Measurements from ENCODE around the gene TRPT1.

The TRPT1 gene

DNA sequence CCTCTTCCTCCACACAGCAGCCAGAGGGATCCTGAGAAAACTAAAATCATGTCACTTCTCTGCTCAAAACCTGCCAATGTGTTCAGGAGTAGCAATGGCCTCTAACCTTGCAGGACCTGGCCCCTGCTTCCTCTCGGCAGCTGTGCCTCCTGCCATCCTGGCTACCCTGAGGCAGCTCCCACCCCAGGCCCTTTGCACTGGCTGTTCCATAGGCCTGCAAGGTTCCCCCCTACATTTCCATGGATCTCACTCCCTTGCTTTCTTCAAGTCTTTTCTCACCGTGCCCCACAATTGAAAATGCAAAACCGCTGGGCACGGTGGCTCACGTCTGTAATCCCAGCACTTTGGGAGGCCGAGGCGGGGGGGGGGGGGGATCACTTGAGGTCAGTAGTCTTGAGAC is 42.1 kb downstream of the TRPT1 start:
- H3K9ac ChIP-seq (ENCODE audit: low read length in 2 of 2): peak overlapping the region in 1 of 2 donors; percentile 21
- no peaks in the 10 kb centered on the region for H3K27me3 ChIP-seq (ENCODE audit: control insufficient read depth in 1 of 2, insufficient read depth in 2 of 2, low read length in 2 of 2)
- H3K9me3 ChIP-seq (ENCODE audit: control insufficient read depth in 2 of 2, low read length in 2 of 2): no peaks in the 10 kb centered on the region
- peaks cover 41% of the 10 kb centered on the region for H3K4me1 ChIP-seq (ENCODE audit: control insufficient read depth, insufficient read depth, low read length)
- no peaks in the 10 kb centered on the region for H3K36me3 ChIP-seq (ENCODE audit: control insufficient read depth in 2 of 2, insufficient read depth in 2 of 2, low read length in 2 of 2)
- H3K4me3 ChIP-seq (ENCODE audit: low read length in 2 of 2): no peak overlapping the region
- peak overlapping the region; percentile 91 for H3K27ac ChIP-seq (ENCODE audit: low read length)

DNA sequence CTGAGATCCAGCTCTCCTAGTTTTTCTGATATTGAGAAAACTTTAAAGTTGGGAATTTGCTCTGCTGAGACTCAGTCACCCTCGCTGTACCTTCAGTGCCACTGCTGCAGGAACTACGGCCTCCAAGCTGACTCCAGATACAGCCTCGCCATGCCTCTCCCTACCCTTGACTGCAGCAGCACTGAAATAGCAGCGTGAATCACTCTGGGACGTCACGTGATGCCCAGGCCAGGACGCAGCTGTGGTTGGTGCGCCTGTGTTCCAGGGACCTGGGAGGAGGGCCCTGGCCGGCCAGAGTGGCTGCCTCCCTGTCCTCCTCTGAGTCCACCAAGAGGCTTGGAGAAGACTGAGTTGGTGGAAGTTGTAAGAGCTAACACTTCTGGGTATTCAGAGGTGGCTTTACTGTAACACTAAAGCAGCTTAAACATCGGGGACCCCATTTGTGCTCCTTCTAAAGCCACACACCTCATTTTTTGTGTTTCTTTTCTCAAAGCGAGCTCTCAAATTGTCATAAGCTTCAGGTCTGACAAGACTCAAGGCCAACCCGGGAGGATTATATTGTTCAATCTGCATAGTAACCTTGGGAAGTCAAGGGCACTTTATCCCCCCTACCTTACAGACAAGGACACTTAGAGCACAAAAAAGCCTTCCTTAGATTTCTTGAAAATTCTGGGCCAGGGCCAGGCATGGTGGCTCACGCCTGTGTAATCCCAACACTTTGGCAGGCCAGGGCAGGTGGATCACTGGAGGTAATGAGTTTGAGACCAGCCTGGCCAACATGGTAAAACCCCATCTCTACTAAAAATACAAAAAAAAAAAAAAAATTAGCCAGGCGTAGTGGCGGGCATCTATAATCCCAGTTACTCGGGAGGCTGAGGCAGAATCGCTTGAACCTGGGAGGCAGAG is 44.2 kb downstream of the TRPT1 start:
- no peaks in the 10 kb centered on the region for H3K9me3 ChIP-seq (ENCODE audit: control insufficient read depth in 2 of 2, low read length in 2 of 2)
- peaks cover 41% of the 10 kb centered on the region for H3K4me1 ChIP-seq (ENCODE audit: control insufficient read depth, insufficient read depth, low read length)
- no peaks in the 10 kb centered on the region for H3K27me3 ChIP-seq (ENCODE audit: control insufficient read depth in 1 of 2, insufficient read depth in 2 of 2, low read length in 2 of 2)
- peak overlapping the region; percentile 78 for H3K27ac ChIP-seq (ENCODE audit: low read length)
- H3K4me3 ChIP-seq (ENCODE audit: low read length in 2 of 2): peak overlapping the region; percentile 53 to 69
- no peaks in the 10 kb centered on the region for H3K36me3 ChIP-seq (ENCODE audit: control insufficient read depth in 2 of 2, insufficient read depth in 2 of 2, low read length in 2 of 2)
- H3K9ac ChIP-seq (ENCODE audit: low read length in 2 of 2): peak overlapping the region; percentile 46 to 64

DNA sequence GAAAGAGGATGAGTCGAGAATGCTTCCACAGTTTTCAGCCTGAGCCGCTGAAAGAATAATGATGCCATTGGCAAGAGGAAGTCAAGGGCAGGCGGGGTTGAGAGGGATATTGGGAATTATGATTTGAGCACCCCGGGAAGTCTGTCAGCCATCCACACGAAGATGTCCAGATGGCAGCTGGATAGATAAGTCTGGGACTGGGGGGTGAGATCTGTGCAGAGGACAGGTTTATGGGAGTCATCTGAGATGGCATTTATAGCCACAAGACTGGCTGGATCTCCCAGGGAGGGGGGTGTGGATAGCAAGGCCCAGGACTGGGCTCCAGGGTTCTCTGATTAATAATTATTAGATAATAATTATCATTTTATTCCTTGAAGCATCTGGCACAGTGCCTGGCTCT is 45.1 kb downstream of the TRPT1 start:
- Histone ChIP-seq H3K36me3 (ENCODE audit: control insufficient read depth in 2 of 2, insufficient read depth in 2 of 2, low read length in 2 of 2) (no peaks in the 10 kb centered on the region), H3K27me3 (ENCODE audit: control insufficient read depth in 1 of 2, insufficient read depth in 2 of 2, low read length in 2 of 2) (no peaks in the 10 kb centered on the region), H3K27ac (ENCODE audit: low read length) (peak overlapping the region; percentile 78), H3K9me3 (ENCODE audit: control insufficient read depth in 2 of 2, low read length in 2 of 2) (no peaks in the 10 kb centered on the region), H3K4me1 (ENCODE audit: control insufficient read depth, insufficient read depth, low read length) (peaks cover 41% of the 10 kb centered on the region), H3K9ac (ENCODE audit: low read length in 2 of 2) (peak overlapping the region; percentile 46 to 64), H3K4me3 (ENCODE audit: low read length in 2 of 2) (peak overlapping the region; percentile 1 to 69)

DNA sequence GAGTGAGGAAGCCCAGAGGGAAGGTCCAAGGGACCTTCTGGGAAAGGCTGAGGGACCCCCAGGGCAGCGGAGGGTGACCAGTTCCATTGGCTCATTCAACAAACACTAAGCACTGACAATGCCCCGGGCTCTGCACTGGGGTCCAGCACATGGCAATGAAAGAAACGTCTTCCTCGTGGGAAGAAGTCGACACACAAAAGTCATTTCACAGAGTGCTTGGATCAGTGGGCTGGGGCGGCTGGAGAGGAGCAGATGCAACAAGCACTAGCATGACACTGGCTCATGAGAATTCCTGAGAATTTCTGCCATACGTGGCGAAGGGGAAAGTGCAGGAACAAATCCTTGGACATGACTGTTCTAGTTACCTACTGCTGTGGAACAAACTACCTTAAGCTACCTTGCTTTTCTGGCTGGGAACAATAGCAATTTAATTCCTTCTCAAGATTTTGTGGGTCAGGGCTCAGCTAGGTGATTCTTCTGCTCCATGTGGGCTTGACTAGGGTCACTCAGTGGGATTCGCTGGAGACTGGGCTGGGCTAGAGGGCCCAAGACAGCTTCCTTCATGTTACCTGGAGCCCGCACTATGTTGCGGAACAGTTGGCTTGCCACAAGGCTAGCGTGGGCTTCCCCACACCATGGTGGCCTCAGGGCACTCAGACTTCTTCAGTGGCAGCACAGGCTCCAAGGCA is 46.9 kb downstream of the TRPT1 start:
- Histone ChIP-seq H3K4me3 (ENCODE audit: low read length in 2 of 2) (no peak overlapping the region), H3K27me3 (ENCODE audit: control insufficient read depth in 1 of 2, insufficient read depth in 2 of 2, low read length in 2 of 2) (no peaks in the 10 kb centered on the region), H3K4me1 (ENCODE audit: control insufficient read depth, insufficient read depth, low read length) (peaks cover 27% of the 10 kb centered on the region), H3K9ac (ENCODE audit: low read length in 2 of 2) (no peak overlapping the region), H3K9me3 (ENCODE audit: control insufficient read depth in 2 of 2, low read length in 2 of 2) (no peaks in the 10 kb centered on the region), H3K27ac (ENCODE audit: low read length) (no peak overlapping the region), H3K36me3 (ENCODE audit: control insufficient read depth in 2 of 2, insufficient read depth in 2 of 2, low read length in 2 of 2) (no peaks in the 10 kb centered on the region)

DNA sequence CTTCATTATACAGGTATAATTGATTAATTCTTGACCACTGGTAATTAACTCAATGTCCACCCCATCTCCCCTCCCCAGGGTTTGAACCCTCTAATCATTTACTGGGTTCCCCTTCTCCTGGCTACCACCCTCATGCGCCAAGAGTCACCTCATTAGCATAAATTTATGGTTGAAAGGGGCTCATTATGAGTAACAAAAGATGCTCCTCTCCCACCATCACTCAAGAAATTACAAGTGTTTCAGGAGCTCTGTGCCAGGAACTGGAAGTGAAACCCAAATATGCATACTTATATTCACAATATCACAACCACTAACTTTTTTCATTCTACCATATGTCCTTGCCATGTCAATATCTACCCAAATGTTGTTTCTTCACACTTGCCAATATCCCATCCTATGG is 47.8 kb downstream of the TRPT1 start:
- H3K36me3 ChIP-seq (ENCODE audit: control insufficient read depth in 2 of 2, insufficient read depth in 2 of 2, low read length in 2 of 2): peaks cover 0 to 2% of the 10 kb centered on the region in 2 donors
- H3K4me1 ChIP-seq (ENCODE audit: control insufficient read depth, insufficient read depth, low read length): peaks cover 19% of the 10 kb centered on the region
- no peaks in the 10 kb centered on the region for H3K27me3 ChIP-seq (ENCODE audit: control insufficient read depth in 1 of 2, insufficient read depth in 2 of 2, low read length in 2 of 2)
- no peak overlapping the region for H3K4me3 ChIP-seq (ENCODE audit: low read length in 2 of 2)
- no peaks in the 10 kb centered on the region for H3K9me3 ChIP-seq (ENCODE audit: control insufficient read depth in 2 of 2, low read length in 2 of 2)
- H3K27ac ChIP-seq (ENCODE audit: low read length): no peak overlapping the region
- no peak overlapping the region for H3K9ac ChIP-seq (ENCODE audit: low read length in 2 of 2)

DNA sequence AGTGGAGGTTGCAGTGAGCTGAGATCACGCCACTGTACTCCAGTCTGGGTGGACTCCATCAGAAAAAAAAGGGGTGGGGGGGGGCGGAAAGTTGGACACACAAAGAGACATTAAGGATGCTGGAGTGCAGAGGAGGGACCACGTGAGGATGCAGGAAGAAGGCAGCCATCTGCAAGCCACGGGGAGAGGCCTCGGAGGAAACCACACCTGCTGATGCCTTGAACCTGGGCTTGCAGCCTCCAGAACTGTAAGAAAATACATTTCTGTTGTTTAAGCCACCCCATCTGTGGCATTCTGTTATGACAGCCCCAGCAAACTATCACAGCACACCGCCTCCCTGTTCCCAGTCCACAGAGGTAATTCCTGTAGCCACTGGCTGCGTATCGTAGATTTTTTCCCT is 49.2 kb downstream of the TRPT1 start:
- Histone ChIP-seq H3K36me3 (ENCODE audit: control insufficient read depth in 2 of 2, insufficient read depth in 2 of 2, low read length in 2 of 2) (peaks cover 0 to 2% of the 10 kb centered on the region in 2 donors), H3K9ac (ENCODE audit: low read length in 2 of 2) (no peak overlapping the region), H3K4me3 (ENCODE audit: low read length in 2 of 2) (no peak overlapping the region), H3K27ac (ENCODE audit: low read length) (no peak overlapping the region), H3K4me1 (ENCODE audit: control insufficient read depth, insufficient read depth, low read length) (peaks cover 15% of the 10 kb centered on the region), H3K9me3 (ENCODE audit: control insufficient read depth in 2 of 2, low read length in 2 of 2) (no peaks in the 10 kb centered on the region), H3K27me3 (ENCODE audit: control insufficient read depth in 1 of 2, insufficient read depth in 2 of 2, low read length in 2 of 2) (no peaks in the 10 kb centered on the region)

All from stomach smooth muscle (tissue), 2 donors.